Esophagus (tissue), 2 donors: ENCODE results near the gene FAM180A. TPM values are rescaled to one million over a fixed set of nuclear protein-coding genes. Genes with fewer than 3 reads are reported as not detected.

Experiments
- H3K27ac ChIP-seq, 2 donors: one replicate each; pipeline ENCODE4 v1.5.1; 2013; ENCODE audit warnings: low read depth in 2 of 2, mild to moderate bottlenecking in 2 of 2, inconsistent platforms in 1 of 2, low read length in 1 of 2, moderate library complexity in 1 of 2
- H3K27me3 ChIP-seq, 2 donors: one replicate each; pipeline ENCODE4 v1.6.1; 2013; ENCODE audit warnings: low read length in 2 of 2, control low read depth in 1 of 2, mild to moderate bottlenecking in 1 of 2; ENCODE audit not compliant: insufficient read depth in 2 of 2, control insufficient read depth in 1 of 2
- H3K36me3 ChIP-seq, 2 donors: one replicate each; pipeline ENCODE4 v1.6.1; 2013; ENCODE audit warnings: low read length in 1 of 2; ENCODE audit not compliant: control insufficient read depth in 2 of 2, insufficient read depth in 2 of 2
- H3K4me1 ChIP-seq, 2 donors: one replicate each; pipeline ENCODE4 v1.6.1; 2013; ENCODE audit warnings: low read length in 1 of 2; ENCODE audit not compliant: control insufficient read depth in 2 of 2, insufficient read depth in 2 of 2
- H3K4me3 ChIP-seq, 2 donors: one replicate each; pipeline ENCODE4 v1.5.1; 2013; ENCODE audit warnings: low read length in 2 of 2, mild to moderate bottlenecking in 2 of 2, low read depth in 1 of 2, moderate library complexity in 1 of 2
- H3K9me3 ChIP-seq, 2 donors: one replicate each; pipeline ENCODE4 v1.6.1; 2013; ENCODE audit warnings: mild to moderate bottlenecking in 2 of 2, low read depth in 1 of 2, low read length in 1 of 2, moderate library complexity in 1 of 2; ENCODE audit not compliant: control insufficient read depth in 2 of 2, insufficient read depth in 1 of 2
- WGBS, 2 donors: extraction: QIAGEN DNeasy Blood & Tissue Kit; methylation state at CpG; one replicate each; pipeline ENCODE4 v1.1.7; 2013; 5-methylcytosine and 5-hydroxymethylcytosine counted together
- polyA plus RNA-seq, 2 donors: library from polyadenylated mRNA; stranded (reverse); fragments of 200-250 nt; gene quantifications; one replicate each; pipeline ENCODE4 v1.2.3, GENCODE V29; 2013
- donor health status: healthy with polysubstance abuse.
- donor health status: Bipolar disorder and iron deficiency.

The FAM180A gene
- polyA plus RNA-seq, 2 donors = 0.55 to 1.3 TPM

DNA sequence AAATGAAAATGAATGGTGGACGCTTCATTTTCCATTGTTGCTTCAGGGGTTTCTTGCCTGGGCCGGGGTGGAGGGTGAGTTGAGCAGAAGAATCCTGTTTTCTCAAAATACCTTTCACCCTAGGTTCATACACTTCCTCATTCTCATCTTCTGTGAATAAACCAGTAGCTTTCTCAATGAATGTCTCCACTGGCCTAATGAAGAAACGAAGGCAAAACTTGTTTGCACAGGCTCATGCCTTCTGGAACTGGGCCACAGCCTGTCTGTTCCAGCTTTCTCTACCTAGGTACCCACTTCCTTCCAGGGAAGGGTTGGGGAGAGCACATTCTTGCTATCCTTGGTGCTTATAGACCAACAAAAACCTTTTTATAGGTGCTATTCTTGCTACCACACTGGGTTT, 65.0 kb downstream of the FAM180A start:
- 42 to 77% methylated on average over 3 of the region's 3 CpGs for WGBS, 2 donors
- H3K36me3 ChIP-seq = peaks cover 0 to 4% of the 10 kb centered on the region in 2 donors
- H3K4me1 ChIP-seq = peaks cover 0 to 14% of the 10 kb centered on the region in 2 donors
- no peak overlapping the region for H3K4me3 ChIP-seq
- H3K27ac ChIP-seq = peak overlapping the region; percentile 60 to 62
- no peaks in the 10 kb centered on the region for H3K9me3 ChIP-seq
- no peaks in the 10 kb centered on the region for H3K27me3 ChIP-seq

DNA sequence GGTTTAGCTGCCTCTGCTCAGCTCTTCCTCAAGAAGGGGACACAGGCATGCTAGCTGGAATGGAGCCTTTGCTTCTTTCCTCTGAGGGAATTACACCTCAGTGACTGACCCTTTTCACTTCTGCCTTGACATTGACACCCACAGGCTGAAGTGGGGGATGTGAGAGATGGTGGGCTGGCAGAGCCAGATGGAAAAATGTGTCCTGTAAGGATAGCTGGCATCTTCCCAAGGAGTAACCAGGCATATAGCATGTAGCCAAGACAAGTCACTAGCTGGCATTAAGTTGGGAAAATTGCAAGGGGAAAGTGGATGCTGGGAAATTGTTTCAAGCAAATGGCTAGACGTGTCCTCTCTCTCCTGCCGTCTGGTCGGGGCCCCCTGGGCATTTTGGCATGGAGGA, 66.4 kb downstream of the FAM180A start:
- no peak overlapping the region for H3K4me3 ChIP-seq
- peaks cover 0 to 4% of the 10 kb centered on the region in 2 donors for H3K36me3 ChIP-seq
- H3K4me1 ChIP-seq = peaks cover 0 to 17% of the 10 kb centered on the region in 2 donors
- peak overlapping the region in 1 of 2 donors; percentile 57 for H3K27ac ChIP-seq
- H3K9me3 ChIP-seq = no peaks in the 10 kb centered on the region
- H3K27me3 ChIP-seq = no peaks in the 10 kb centered on the region
- WGBS, 2 donors = 46 to 55% methylated on average over 3 of the region's 3 CpGs

DNA sequence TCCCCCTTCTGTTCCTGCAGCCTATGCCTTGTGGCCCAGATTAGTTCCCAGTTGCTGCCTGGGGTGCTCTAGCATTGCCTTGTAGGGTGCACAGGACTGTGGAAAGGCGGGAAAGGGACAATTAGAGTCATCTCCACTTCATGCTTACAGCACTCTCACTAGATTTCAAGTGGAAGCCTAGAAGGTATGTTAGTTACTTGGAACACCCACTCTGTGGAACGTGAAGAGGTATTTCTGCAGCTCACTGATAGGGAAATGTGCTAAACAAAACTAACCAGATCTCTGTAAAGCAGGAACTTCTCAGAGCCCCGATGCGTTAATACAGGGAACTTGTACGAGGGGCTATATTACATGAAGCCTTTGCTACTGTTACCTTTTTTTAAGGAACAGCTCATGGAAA, 66.9 kb downstream of the FAM180A start:
- Histone ChIP-seq H3K9me3 (no peaks in the 10 kb centered on the region), H3K27me3 (no peaks in the 10 kb centered on the region), H3K4me1 (peaks cover 0 to 17% of the 10 kb centered on the region in 2 donors), H3K27ac (no peak overlapping the region), H3K4me3 (no peak overlapping the region), H3K36me3 (peaks cover 0 to 2% of the 10 kb centered on the region in 2 donors)
- WGBS, 2 donors = 81 to 83% methylated on average over 5 of the region's 5 CpGs

Other genes with a start within 250 kb of the FAM180A start
- gene CNOT4, start 238.7 kb downstream of the FAM180A start, polyA plus RNA-seq = 1 to 10 TPM; 5.2 to 6.9 TPM
- gene NUP205, start 190.9 kb downstream of the FAM180A start, polyA plus RNA-seq = 10 to 100 TPM; 30.6 to 30.7 TPM
- 10 to 100 TPM; 31.4 to 48.1 TPM for gene STMP1, start 86.3 kb downstream of the FAM180A start, polyA plus RNA-seq
- 10 to 100 TPM in 1 of 2 donors, 1 to 10 TPM in 1; 7.1 to 11.0 TPM for gene SLC13A4, start 20.6 kb downstream of the FAM180A start, polyA plus RNA-seq
- 100 to 1,000 TPM in 1 of 2 donors, 10 to 100 TPM in 1; 54.8 to 100 TPM for gene MTPN, start 228.5 kb upstream of the FAM180A start, polyA plus RNA-seq